HG02870 (cell line): ENCODE measurements around the gene PIGN.
"Not testable (repeated sequence)": the region's sequence is repeated elsewhere in the genome, so short reads cannot be mapped to it uniquely, and the experiment has no call there.

Experiments used
- ATAC-seq: cut with Tn5 transposase; IDR thresholded peaks from one replicate; pipeline ENCODE4 v1.9.1; 2021; ENCODE audit warnings: mild to moderate bottlenecking, moderate library complexity; ENCODE audit not compliant: unreplicated experiment

PIGN gene

GRCh38 chr18:62183578-62184195 lies 3.2 kb downstream of the PIGN start:
- no peak for ATAC-seq

- ATAC-seq, result no peak
These were observed 4.6 kb downstream of the PIGN start for GRCh38 chr18:62182220-62182619.

- ATAC-seq, result no peak
These were observed 7.6 kb downstream of the PIGN start for GRCh38 chr18:62179213-62179612.

GRCh38 chr18:62177271-62177670 lies 9.6 kb downstream of the PIGN start:
- ATAC-seq, result no peak

- no peak for ATAC-seq
These were observed 11.3 kb downstream of the PIGN start for GRCh38 chr18:62175521-62175920.

- ATAC-seq, result no peak
These were observed 14.6 kb downstream of the PIGN start for GRCh38 chr18:62172298-62172697.

- no peak for ATAC-seq
These were observed 16.0 kb downstream of the PIGN start for GRCh38 chr18:62170857-62171256.

- not testable (repeated sequence) for ATAC-seq
These were observed 20.3 kb downstream of the PIGN start for GRCh38 chr18:62166524-62166923.

- no peak for ATAC-seq
These were observed 21.3 kb downstream of the PIGN start for GRCh38 chr18:62165583-62165982.

GRCh38 chr18:62164855-62165487 lies 21.9 kb downstream of the PIGN start:
- no peak for ATAC-seq

- no peak for ATAC-seq
These were observed 22.5 kb downstream of the PIGN start for GRCh38 chr18:62164310-62164709.

- no peak for ATAC-seq
These were observed 29.0 kb downstream of the PIGN start for GRCh38 chr18:62157843-62158242.

- ATAC-seq, result no peak
These were observed 34.0 kb downstream of the PIGN start for GRCh38 chr18:62152844-62153243.

GRCh38 chr18:62151068-62151771 lies 35.6 kb downstream of the PIGN start:
- no peak for ATAC-seq

- no peak for ATAC-seq
These were observed 42.5 kb downstream of the PIGN start for GRCh38 chr18:62144338-62144737.

- no peak for ATAC-seq
These were observed 46.6 kb downstream of the PIGN start for GRCh38 chr18:62140259-62140658.

- ATAC-seq, result no peak
These were observed 48.2 kb downstream of the PIGN start for GRCh38 chr18:62138461-62139235.

GRCh38 chr18:62131301-62131909 lies 55.5 kb downstream of the PIGN start:
- ATAC-seq, result peak; percentile 68

GRCh38 chr18:62128157-62128556 lies 58.7 kb downstream of the PIGN start:
- no peak for ATAC-seq

GRCh38 chr18:62126737-62127136 lies 60.1 kb downstream of the PIGN start:
- ATAC-seq, result no peak

- no peak for ATAC-seq
These were observed 61.2 kb downstream of the PIGN start for GRCh38 chr18:62125702-62126101.
